ENCODE data around the gene C6orf89. TPM values are rescaled to one million over a fixed set of nuclear protein-coding genes. Genes with fewer than 3 reads are reported as not detected.
A peak's percentile ranks its signal among the peaks of the same experiment; 100 is the strongest.
"Not testable (repeated sequence)": the region's sequence is repeated elsewhere in the genome, so short reads cannot be mapped to it uniquely, and the experiment has no call there.

Gene C6orf89
- total RNA-seq, 1 donor from 2014 or later = 26.2 TPM

- no peak for DNase-seq (ENCODE audit: low read depth, low spot score)
These were observed 2.4 kb downstream of the C6orf89 start for GRCh38 chr6:36888115-36888643.

GRCh38 chr6:36888654-36889481 is 3.1 kb downstream of the C6orf89 start:
- no peak for DNase-seq (ENCODE audit: low read depth, low spot score)

- DNase-seq (ENCODE audit: low read depth, low spot score) = no peak
These were observed 4.4 kb downstream of the C6orf89 start for GRCh38 chr6:36890112-36890663.

GRCh38 chr6:36891153-36891552 is 5.4 kb downstream of the C6orf89 start:
- DNase-seq (ENCODE audit: low read depth, low spot score) = not testable (repeated sequence)

DNA sequence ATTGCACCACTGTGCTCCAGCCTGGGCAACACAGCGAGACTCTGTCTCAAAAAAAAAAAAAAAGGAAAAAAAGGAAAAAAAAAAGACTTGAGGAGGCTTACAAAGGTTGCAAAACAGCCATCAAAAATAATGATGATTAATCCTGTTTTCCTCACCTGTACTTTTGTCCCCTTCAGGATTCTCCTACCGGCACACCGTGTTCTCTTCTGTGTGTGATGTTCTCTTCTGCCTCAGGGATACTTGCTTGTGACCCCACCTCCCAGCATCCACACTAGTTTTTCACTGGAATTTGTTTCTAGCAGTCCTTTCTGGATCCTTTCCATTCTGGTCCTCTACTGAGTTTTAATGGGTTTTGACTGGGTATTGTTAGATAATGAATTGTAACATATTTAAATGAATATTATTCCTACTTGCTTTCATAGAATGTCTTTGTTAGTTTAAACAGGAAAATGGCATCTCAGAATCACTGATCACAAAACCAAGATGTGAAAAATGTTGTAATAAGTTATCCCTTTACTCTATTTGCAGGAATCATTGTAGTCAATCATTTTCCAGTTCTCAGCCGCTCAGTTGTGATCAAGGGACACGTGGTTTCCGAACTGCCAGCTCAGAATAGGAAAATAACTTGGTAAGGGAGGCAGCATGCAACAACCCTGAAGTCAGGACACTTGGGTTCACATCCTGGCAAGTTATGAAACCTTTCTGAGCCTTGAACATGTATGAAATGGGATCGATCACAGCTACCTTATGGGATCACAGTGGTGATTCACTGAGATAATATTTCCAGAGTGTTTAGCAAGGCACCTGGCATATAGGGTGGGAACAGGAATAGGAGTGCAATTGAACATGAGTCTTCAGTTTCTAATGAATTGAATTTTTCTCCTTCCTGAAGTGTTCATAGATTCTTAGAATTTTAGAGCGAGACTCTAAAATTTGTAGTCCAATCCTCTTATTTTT is 8.5 kb downstream of the C6orf89 start:
- no peak for DNase-seq (ENCODE audit: low read depth, low spot score)

GRCh38 chr6:36897609-36898008 is 11.9 kb downstream of the C6orf89 start:
- DNase-seq (ENCODE audit: low read depth, low spot score) = no peak

GRCh38 chr6:36904114-36904513 is 18.4 kb downstream of the C6orf89 start:
- DNase-seq (ENCODE audit: low read depth, low spot score) = no peak

DNA sequence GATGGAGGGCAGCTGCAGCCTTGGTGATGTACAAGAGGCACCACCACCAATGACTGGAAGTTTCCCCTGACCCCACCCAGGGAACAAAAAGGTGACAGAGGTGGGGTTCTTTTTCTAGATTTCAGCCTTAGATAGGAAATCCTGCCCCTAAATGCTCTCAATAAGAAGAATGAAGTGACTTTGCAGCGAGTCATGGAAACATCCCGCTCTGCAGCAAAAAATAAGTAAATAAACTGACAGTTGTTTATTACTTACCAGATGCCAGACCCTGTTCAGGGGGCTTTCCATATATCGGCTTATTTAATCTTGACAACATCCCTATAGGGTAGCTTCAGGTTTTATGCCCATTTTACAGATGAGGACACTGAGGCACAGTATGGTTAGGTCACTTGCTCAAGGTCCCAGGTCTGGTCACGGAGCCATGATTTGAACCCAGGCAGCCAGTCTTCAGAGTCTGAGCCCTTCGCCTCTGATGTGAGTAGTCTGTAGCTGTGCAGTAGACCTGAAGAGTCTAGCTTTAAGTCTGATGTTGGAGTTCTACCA is 19.2 kb downstream of the C6orf89 start:
- no peak for DNase-seq (ENCODE audit: low read depth, low spot score)

DNA sequence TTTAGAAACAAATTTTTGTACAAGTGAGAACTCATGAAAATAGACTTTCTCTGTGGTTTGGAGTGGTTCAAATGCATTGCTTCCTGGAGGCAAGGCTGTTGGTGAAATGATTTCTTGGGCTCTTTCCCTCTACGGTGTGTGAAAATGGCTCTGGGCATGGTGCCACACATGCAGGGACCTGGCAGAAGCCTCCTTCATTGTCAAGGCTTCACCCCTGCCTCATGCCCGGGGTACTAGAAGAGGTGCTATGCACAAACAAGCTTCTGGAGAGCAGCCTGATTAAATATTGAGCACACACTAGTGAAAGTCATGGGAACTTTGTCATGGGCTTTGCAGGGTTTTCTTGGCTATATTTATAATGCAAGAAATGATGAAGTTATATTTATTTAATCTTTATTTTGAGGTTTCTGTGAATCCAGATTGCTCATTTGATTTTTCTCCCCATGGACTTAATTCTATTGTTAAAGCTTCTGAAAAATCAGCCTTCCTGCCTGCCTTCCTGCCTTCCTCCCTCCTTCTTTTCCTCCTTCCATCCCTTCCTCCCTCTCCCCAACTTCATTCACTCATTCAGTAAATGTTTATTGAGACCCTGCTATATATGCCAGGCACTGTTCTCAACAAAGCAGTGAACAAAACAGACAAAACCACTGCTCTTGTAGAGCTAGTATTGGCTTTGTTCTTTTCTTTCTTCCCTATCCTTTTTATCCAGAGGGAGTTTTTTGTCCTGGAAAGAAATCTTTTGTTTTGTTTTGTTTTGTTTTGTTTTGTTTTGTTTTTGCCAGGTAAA is 21.0 kb downstream of the C6orf89 start:
- no peak for DNase-seq (ENCODE audit: low read depth, low spot score)

DNA sequence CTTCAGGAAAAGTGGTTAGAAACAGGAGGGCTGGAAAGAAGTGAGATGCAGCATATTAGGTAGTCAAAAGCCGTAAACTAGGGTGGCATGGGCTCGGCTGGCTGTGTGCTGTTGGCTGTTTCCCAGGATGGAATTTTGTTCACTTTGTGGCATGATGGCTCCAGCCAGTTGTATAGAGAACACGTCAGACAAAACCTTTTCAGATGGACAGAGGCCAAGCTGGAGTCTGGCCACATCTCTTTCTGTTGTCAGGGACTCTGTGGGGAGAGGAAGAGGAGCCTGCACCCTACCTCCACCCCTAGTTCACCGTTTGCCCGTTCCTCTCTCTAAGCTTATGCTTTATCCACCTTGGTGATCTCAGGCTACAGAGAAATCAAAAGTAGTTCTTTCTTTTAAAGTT is 22.0 kb downstream of the C6orf89 start:
- no peak for DNase-seq (ENCODE audit: low read depth, low spot score)

GRCh38 chr6:36908747-36909146 is 23.0 kb downstream of the C6orf89 start:
- no peak for DNase-seq (ENCODE audit: low read depth, low spot score)

- no peak for DNase-seq (ENCODE audit: low read depth, low spot score)
These were observed 26.3 kb downstream of the C6orf89 start for GRCh38 chr6:36912030-36912454.

DNA sequence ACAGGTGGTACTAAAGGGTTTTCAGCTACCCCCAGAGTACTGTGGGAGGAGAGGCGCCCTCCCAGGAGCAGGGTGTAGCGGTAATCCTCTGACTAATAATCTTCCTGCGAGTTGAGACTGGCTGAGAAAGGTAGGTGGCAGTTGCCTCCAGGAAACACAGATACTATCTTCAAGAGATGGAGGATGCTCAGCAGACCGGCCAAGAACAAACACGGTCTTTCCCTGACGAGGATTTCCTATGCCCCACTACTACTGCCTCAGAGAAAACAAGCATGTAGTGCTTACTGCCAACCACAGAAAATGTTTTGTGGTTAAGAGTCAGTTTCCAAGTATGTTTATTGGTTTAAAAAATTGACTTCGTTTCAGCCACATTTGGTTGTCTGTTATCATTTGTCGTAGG is 26.8 kb downstream of the C6orf89 start:
- no peak for DNase-seq (ENCODE audit: low read depth, low spot score)

DNA sequence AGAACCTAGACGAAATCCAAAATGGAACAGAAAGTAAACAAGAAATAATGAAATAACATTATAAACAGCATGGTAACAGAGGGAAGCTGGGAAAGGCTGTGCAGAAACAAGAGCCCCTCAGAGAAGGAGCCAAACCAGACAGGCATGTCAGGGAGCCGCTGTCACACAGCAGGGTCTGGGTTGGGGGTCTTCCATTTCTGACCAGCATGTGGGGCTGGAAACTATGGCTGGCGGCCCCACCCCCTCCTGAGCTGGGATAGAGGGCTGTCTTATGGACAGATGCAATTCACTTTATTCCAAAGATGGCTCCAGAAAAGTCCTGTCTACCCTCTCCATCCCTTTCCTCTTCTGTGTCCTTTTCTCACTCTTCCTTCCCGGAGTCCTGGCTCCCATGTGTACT is 27.3 kb downstream of the C6orf89 start:
- DNase-seq (ENCODE audit: low read depth, low spot score) = no peak

GRCh38 chr6:36914227-36914794 is 28.6 kb downstream of the C6orf89 start:
- peak; percentile 65 for DNase-seq (ENCODE audit: low read depth, low spot score)

DNA sequence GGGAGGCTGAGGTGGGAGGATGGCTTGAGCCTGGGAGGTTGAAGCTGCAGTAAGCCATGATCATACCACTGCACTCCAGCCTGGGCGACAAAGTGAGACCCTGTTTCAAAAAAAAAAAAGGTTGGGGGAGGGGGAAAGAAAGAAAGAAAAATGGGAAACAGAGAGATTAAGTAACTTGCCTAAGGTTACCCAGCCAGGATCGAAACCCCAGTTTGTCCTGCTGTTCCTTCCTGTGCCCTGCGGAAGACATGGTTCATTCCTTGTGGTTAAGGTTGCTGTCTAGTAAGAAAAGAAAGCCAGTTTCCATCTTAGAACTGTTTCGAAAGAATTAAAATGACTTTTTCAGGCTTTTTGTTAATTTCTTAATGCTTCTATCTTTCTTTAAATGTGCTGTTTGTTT is 29.8 kb downstream of the C6orf89 start:
- DNase-seq (ENCODE audit: low read depth, low spot score) = no peak

GRCh38 chr6:36916126-36916525 is 30.4 kb downstream of the C6orf89 start:
- no peak for DNase-seq (ENCODE audit: low read depth, low spot score)

- no peak for DNase-seq (ENCODE audit: low read depth, low spot score)
These were observed 31.9 kb downstream of the C6orf89 start for GRCh38 chr6:36917541-36918193.

DNA sequence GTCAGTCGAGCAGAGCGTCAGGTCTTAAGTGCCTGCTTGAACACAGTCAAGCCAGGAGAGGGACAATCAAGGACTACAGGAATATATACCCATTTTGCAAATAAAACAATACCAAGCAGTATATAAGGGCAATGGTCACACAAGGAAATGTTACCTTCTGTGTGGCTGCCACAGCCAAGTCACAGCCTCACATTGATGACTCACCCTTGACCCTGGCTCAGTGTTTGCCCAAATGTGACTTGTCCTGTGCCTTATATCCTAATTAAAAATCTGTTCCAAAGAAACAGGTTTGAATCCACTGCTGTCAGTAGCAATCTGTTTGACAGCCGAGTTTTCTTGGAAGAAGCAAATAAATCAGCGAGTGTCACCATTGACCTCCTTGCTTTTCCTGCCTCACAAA is 34.3 kb downstream of the C6orf89 start:
- DNase-seq (ENCODE audit: low read depth, low spot score) = no peak

DNA sequence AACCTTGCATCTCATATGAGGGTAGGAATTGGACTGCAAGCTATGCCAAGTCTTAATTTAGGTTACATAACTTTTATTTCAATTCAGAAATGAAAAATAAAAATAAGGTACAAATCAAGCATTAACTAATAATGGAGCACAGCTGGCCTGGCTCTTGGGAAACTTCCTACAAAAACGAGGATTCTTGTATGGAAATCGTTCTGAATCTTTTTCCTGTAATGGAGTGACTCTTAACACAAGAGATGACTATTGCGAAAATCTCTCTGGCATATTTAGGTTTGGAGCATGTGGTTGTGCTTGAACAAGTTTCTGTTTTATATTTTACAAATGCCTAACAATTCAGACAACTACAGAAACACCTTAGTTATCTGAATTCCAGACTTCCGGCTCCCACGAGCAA is 34.8 kb downstream of the C6orf89 start:
- DNase-seq (ENCODE audit: low read depth, low spot score) = no peak

All from pulmonary artery endothelial cell (primary cell).